Amygdala (tissue), 56 donors: ENCODE measurements around the gene WWTR1.

Experiments
- DNase-seq, 56 donors: peaks; one replicate each; lab custom pipeline; 2025; lab: John Stamatoyannopoulos, UW

Gene WWTR1

DNA sequence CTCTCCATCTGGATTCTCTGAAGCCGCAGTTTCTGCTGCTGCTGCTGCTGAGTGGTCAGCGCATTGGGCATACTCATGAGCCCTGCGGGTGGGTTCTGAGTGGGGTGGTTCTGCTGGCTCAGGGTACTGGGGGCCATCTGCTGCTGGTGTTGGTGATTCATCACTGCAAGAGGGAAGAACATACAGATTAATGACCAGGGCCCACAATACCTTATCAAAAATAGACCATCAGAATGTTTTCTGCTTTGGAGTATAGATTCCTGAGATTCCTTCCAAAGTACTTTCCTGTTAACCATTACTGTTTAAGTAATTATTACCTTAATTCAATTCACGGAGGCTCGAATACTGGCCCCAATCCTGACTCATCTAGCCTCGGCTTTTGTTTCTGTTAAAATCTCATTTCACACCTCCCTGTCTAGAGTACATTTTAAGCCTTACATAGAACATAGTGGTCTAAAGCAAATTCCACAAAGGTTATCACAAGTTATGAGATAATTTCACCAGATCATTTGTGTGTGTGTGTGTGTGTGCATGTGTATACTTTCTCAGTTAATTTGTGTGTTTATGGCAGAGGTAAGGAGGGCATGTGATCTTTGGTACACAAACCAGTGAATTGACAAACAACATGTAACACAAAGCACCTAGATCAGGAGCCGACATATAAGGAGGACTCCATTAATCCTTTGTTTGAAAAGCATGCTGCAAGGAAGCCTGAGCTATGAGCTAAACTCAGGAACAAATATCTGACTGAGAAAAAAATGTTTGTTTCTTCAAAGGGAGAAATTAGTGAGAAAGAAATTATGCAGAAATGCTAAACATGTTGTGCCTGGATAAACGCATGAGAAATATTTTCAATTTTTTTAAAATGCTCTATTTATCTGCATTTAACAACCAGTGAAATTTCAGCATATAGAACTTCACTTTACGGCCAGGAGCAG lies 115.2 kb downstream of the WWTR1 start:
- DNase-seq, result no peak

DNA sequence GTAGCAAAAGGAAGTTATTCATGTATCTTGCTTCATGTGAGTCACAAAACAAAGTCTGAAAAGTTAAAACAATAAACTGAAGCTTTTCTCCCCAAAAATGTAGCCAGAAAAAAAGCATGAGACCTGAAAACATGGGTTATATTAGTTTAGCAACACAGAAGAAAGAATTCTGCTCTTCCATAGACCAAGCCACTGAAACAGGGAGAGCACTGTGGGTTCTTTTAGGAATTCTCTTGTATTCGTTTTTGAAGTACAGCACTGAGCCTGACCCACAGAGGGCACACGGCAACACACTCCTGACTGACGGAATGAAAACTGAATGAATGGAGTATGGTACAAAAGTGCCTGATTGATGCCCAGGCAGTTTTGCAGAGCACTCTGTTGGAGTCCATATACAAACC lies 116.7 kb downstream of the WWTR1 start:
- no peak for DNase-seq

DNA sequence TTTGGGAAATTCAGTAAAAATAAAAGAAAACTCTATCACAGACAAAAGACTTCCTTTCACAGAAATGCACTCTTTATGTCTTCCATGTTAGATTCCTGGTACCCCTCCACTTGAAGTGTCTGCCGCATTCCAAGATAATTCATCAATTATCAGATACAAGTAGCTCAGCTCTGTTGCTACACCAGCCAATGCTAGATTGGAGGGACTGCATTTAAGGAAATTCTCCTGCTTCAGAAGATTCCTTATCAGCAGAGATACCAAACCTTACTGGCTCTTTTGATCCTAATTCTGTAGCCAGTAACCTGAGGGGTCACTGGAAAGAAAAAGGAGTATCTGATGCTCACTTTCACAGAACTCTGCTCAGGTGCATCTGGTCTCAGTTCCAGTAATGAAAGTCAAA lies 119.5 kb downstream of the WWTR1 start:
- no peak for DNase-seq

DNA sequence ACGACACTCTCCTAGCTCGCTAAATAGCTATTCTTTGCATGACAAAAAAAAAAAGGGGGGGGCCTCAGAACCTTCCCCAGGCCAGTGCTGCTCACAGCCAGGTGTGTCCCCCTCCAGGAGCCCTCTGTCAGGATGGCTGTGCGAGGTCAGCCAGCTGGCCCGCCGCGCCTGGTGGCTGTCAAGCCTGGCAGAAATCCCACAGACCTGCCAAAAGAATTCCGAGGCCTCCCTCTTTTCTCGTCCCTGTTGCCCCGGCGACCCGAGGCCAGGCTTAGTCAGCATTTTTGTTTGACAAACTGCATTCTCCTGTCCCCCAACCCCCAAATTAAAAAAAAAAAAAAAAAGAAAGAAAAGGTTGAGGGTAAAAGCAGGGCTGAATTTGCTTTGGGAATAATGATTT lies 121.4 kb downstream of the WWTR1 start:
- DNase-seq, result peak in 23 of 56 donors; percentile 1 to 50 (median 29)

DNA sequence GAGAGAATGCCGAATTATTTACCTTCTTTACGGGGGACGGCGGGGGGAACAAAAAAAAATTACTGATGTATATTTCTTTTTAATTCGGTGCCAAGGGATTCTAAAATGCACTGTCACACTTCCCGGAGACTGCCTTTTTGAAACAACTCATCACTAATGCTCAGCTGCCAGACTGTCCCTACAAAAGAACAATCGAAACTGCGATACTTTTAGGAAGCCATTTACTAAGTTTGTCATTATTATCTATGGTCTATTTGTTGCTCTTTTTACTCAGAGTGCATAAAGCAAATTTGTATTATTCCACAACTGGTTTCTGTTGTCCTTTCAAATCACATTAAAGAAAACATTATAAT lies 122.5 kb downstream of the WWTR1 start:
- DNase-seq, result no peak

DNA sequence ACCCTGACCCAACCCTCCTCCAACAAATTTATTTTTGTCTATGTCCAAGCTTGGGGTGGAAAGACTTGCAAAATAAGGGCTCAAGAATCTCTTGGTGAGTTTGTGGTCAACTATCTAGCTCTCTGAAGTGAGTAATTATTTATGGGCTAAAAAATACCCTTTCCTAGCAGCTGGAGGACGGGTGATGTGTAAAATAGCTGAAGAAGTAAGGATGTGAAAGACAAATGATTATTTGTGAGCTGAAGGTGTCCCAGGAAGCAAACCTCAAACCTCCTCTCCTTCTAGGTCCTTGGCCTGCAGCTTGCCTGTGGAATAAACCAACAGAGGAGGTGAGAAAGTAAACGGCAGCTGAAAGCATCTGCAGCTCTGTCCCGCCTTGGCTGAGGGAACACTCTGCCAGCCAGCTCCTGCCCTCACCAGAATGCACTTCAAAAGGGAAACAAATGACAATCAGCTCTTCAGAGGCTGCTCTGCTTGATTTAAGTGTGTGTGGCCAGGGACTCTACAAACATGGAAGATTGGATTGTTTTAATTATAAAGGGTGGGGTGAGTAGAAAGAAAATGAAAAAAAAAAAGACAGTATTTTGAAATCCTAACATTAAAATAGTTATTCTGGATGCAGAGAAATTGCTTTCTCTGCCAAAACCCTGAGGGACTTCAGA lies 123.0 kb downstream of the WWTR1 start:
- DNase-seq, result peak in 19 of 56 donors; percentile 5 to 31 (median 17)

DNA sequence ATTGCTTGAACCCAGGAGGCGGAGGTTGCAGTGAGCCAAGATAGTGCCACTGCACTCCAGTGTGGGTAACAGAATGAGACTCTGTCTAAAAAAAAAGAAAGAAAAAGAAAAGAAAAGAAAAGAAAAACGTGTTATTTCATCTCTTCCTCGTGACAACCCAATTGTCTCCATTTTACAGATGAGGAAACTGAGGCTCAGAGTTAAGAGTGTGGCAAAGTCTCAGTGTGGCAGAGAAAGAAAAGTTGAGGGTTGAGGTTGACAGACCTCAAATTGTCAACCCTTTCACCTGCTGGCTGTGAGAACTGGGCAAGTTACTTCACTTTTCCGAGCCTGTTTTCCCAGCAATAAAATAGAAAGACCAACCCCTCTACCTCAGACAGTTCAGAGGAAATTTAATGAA lies 123.7 kb downstream of the WWTR1 start:
- no peak for DNase-seq

DNA sequence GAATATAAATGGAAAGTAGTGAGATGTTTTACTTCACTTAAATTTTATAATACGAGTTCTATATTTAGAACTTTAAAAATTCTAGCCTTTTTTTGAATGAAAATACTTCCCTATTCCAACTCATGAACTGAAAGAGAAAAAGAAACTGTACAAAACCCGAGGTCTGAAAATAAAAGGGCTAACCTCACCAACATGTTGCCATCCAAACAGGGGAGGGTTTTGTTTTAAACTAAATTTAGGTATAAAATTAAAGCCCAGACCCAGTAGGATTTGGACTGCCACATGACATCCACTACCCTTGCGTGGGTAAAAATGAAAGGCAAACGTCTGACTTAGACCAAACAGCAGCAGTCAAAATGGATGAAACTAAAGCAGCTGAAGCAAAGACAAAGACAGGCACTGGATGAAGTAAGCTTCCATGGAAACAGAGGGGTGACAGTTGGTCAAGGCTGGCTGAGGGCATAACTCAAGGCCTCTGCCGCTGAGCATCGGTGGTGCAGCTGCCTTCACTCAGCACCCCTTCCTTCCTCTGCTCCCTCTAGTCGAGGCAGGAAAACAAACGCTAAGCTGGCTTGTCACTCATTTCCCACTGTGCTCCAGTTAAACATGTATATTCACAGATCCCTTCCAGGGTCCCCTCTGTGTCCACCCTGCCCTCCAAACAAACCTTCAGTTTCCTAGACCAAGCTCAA lies 125.2 kb downstream of the WWTR1 start:
- peak in 6 of 56 donors; percentile 8 to 25 (median 10) for DNase-seq

DNA sequence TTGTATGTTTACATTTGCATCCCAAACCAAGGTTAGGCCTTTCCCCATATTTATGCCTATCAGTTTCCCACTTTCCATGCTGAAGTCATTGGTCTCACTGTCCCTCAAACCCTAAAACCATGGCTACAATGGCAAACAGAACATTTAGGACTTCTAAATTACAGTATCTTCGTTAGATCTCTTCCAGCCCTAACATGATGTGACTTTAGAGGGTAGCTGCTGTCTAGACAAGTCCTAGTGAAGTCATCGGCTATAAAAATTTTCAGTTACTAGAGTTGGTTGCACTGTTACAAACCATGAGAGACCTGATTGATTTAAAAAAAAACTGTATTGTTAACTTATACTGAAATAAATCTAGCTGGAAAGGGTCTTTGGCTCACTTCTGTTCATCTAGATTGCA lies 128.7 kb downstream of the WWTR1 start:
- DNase-seq, result no peak

DNA sequence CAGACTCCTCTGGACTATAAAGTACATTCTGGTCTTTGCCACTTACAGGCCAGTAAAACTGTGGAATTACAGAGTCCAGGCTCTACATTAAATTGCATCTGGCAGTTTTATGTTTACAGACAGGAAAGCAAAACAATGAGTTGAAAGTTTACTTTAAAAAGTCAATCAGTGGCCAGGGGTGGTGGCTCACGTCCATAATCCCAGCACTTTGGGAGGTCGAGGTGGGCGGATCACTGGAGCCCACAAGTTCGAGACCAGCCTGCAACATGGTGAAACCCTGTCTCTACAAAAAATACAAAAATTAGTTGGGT lies 129.5 kb downstream of the WWTR1 start:
- no peak for DNase-seq

DNA sequence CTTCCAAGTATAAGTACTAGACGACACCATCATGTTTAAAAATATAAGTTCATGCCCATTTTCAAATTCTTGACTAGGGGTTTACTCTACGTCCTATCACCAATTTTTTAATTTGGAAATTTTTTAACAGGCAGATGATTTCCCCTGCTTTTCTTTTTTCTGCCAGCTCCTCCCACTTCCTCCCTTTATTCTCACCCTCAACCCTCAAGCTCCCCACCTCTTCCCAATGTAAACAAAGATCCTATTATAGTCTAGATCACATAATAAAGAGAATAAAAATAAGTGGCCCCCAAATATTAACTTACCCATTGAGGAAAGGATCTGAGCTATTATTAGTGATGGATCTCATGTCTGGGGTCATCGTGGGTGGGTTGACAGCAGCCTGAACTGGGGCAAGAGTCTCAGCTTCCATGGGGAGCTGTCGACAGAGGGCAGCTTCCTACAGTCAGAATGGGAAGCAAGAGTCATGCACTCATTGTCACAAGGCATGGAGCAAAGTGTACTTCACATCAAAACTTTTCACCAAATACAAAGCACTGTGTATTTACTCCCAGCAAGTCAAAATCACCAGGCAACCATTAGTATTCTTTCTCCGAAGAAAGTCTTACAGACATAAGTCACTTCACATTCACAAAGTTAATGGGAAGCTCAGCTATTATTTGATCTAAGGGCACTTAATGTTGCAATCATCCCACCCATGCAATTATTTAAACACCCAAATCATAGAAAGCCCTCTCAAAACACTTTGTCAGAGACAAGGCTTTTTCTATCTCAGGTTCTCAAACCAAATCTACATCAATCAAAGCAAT lies 130.1 kb downstream of the WWTR1 start:
- peak in 4 of 56 donors; percentile 2 to 21 (median 6) for DNase-seq

DNA sequence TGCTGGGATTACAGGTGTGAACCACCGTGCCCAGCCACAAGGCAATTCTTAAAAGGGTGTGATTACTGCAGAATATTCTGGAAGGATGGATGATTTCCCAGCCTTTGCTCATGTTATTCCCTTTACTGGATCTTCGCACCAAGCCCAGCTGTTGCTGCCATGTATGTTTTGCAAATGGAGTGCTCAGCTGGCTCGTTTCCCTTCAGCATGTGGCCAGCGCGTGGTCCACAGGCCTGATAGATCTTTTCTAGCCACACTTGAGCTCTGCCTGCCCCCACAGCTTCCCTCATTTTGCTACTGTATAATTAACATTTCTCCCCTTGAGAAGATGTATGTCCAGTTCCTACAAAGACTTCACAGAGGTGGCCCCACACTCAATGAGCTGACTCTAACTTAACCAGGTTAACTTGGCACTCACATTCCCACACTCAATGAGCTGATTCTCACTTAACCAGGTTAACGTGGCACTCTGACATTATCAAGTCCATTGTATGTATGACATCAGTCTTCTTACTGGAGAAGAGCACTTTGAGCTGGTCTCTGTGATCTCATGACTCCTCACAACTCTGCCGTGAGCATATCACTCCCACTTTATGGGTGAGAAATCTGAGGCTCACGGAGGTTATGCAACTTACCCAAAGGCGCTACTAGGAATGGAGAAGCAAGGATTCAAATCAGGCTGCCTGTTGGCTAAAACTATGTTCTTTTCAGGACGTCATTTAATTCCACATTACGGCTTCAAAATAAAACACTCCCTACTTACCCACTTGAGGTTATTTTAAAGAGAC lies 134.1 kb downstream of the WWTR1 start:
- DNase-seq, result no peak

DNA sequence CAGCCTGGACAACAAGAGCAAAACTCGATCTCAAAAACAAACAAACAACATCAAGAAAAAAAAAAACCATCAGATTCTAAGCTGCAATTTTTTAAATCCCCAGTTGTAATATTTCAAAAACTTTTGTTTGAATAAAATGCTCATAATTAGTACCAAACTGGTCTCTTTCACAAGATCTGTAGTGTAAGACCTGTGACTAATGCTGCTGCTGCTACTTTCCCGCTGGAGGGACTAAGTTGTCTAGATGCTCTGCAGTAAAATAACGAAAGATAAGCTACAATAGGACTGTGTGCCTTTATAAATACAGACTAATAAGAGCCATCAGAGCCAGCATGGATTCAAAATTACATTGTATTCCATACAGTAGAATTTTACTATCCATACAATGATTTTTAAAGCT lies 137.9 kb downstream of the WWTR1 start:
- DNase-seq, result no peak

DNA sequence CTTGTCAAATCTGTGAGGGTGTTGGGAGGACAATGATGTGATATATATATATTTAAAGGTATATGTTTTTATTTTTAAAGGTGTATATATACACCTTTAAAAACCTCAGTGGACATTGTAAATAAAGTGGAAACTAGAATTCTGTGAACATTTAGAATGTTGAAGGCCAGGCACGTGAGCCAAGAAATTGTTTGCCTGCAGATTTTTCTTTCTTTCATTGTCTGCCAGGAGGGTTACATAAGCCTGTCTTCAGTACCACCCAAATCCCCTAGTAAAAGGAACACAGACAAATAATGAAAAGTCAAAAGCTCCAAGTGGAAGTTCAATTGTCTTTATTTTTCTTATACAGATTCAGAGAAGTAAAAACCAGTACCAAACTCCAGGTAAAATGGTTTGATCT lies 140.9 kb downstream of the WWTR1 start:
- DNase-seq, result no peak

DNA sequence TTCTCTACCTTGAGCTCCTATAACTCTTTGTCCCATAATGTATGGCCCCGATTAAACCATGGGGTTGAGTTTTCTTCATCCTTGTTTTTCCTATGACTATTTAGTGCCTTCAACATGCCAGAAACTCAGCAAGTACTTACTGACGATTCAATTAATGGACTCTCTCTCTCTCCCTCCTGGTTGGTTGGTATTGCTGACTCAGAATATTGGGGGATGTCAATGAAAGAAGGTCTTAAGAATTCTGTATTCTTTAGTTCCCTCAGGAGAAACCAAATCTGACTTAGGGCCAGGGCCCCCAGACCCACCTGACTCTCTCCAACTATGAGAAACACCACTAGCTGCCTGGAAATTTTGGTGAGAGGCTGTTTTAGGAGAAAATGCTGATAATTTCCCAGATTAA lies 142.6 kb downstream of the WWTR1 start:
- DNase-seq, result no peak

DNA sequence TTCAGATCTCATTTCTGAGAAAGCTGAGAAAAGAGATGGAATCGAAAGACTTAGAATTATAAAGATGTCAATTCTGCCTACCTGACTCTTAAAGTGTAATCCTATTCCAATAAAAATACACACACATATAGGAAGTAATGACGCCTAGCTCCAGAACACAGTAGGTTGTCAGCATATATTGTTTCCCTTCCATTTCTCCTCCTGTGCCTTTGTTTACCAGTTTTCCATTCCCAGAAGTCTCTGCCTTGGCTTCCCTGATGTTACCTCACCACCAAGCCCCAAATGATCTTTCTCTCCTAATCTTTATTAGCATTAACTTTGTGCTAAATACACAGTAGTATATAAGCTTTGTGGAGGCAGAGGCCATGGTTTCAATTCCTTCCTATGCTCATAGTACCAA lies 143.4 kb downstream of the WWTR1 start:
- DNase-seq, result no peak

DNA sequence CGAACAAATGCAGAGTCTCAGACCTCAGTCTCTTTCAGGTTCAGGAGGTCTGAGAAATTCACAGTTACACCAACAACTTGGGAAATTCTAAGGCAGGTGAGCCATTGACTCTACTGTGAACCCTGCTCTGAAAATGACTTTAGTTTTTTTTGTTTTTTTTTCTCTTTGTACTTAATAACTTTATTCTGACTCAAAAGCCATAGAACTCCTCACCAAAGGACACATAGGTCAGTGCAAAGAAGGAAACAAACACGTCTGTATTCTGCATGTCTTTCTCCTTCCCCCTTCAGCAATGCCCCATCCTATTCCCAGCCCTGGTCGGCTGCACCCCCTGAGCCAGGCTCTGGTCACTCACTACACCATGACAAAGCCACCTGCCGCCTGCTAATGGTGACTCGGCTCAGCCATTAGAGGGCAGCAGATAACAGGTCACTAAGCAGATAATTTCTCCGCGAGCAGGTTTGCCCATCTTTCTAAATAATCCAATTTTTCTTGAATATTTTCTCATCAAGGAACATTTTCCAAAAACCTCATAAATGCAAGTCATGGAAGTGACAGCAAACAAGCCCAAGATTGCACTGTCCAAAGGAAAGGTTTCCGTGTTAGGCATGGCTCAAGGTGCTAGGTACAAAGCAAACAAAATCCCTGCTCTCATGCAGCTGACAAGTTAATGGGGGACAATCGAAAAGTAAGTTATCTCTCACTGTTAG lies 145.6 kb downstream of the WWTR1 start:
- DNase-seq, result peak in 38 of 56 donors; percentile 5 to 74 (median 36)

DNA sequence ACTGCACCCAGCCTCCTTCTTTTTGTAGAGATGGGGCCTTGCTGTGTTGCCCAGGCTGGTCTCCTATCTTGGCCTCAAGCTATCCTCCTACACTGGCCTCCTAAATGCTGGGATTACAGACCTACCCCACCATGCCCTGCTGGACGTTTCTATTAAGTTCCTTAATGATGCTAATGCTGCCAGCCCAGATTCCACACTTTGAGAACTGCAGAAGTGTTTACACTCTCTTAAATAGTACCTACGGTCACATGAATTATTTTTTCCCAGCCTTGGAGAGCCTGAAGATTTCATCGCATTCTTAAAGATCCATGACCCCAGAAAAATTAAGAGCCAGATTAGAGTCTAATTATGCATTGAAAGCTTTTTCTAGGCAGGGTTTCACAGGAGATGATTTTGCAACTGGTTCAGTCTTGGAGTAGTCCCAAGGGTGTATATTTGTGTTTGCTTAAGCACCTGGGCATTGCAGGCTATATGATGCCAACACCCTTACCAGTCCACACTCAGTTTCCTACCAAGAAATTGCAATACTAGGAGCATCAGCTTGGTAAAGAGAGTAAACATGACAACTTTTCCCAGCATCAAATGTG lies 146.7 kb downstream of the WWTR1 start:
- DNase-seq, result no peak

DNA sequence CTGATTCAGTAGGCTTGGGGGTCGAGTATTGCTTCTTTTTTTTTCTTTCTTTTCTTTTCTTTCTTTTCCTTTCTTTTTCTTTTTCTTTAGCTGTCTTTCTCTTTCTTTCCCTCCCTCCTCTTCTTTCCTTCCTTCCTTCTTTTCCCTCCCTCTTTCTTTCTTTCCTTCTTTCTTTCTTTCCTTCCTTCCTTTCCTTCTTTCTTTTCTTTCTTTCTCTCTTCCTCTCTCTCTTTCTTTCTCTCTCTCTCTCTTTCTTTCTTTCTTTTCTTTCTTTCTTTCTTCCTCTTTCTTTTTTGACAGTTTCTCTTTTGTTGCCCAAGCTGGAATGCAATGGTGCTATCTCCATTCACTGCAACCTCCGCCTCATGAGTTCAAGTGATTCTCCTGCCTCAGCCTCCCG lies 147.3 kb downstream of the WWTR1 start:
- no peak for DNase-seq
